Spleen (tissue), 11 donors: Measurements from ENCODE around the gene ZSWIM3. TPM values are rescaled to one million over a fixed set of nuclear protein-coding genes. Genes with fewer than 3 reads are reported as not detected.

Experiments
- DNase-seq: peaks from one replicate; pipeline ENCODE4 v3.0.0-alpha.2; 2020
- H3K27ac ChIP-seq, 8 donors: fragments of 200-600 bp; sonication (generic) in 7 of 8; 1 replicate in 4 of 8; 2 replicates in 4 of 8; pipeline versions ENCODE4 v1.5.0 to v1.8.0; 2016 to 2021; ENCODE audit warnings: inconsistent platforms in 4 of 8, mild to moderate bottlenecking in 4 of 8, moderate library complexity in 1 of 8
- H3K27me3 ChIP-seq, 7 donors: fragments of 200-600 bp; sonication (generic) in 6 of 7; replicated peaks in 1 of 7; 1 replicate in 4 of 7; 2 replicates in 3 of 7; pipeline versions ENCODE4 v1.5.0 to v1.8.0; 2016 to 2021; ENCODE audit warnings: inconsistent platforms in 3 of 7, mild to moderate bottlenecking in 1 of 7
- H3K36me3 ChIP-seq, 6 donors: fragments of 200-600 bp; sonication (generic) in 5 of 6; 1 replicate in 4 of 6; 2 replicates in 2 of 6; pipeline versions ENCODE4 v1.5.0 to v1.8.0; 2016 to 2021; ENCODE audit warnings: inconsistent platforms in 2 of 6
- H3K4me1 ChIP-seq, 6 donors: fragments of 200-600 bp; sonication (generic) in 5 of 6; 1 replicate in 3 of 6; 2 replicates in 3 of 6; pipeline versions ENCODE4 v1.5.0 to v1.8.0; 2016 to 2021; ENCODE audit warnings: inconsistent platforms in 3 of 6
- H3K4me3 ChIP-seq, 8 donors: fragments of 200-600 bp; sonication (generic) in 7 of 8; 1 replicate in 4 of 8; 2 replicates in 4 of 8; pipeline versions ENCODE4 v1.5.0 to v1.8.0; 2016 to 2021; ENCODE audit warnings: inconsistent platforms in 4 of 8, mild to moderate bottlenecking in 4 of 8, moderate library complexity in 2 of 8
- H3K9me3 ChIP-seq, 8 donors: fragments of 200-600 bp; sonication (generic) in 7 of 8; 1 replicate in 4 of 8; 2 replicates in 4 of 8; pipeline versions ENCODE4 v1.5.0 to v1.8.0; 2016 to 2021; ENCODE audit warnings: inconsistent platforms in 4 of 8
- CTCF ChIP-seq, 11 experiments: fragments of 200-600 bp in 7 of 11; fragments of 450-650 bp in 4 of 11; sonication (generic) in 4 of 11; IDR thresholded peaks in 8 of 11; conservative IDR thresholded peaks in 3 of 11; 1 replicate in 7 of 11; 2 replicates in 4 of 11; pipeline versions ENCODE4 v1.4.0 to v1.8.0; 2016 to 2021; ENCODE audit warnings: antibody characterized with exemption in 11 of 11, inconsistent platforms in 4 of 11, mild to moderate bottlenecking in 1 of 11
- POLR2A ChIP-seq, 3 donors: fragments of 450-650 bp; IDR thresholded peaks; one replicate each; pipeline ENCODE4 v1.5.1; 2017; ENCODE audit warnings: antibody characterized with exemption in 3 of 3, mild to moderate bottlenecking in 1 of 3
- POLR2AphosphoS5 ChIP-seq, 3 donors: sonication (generic); formaldehyde crosslinking; IDR thresholded peaks; one replicate each; pipeline ENCODE4 v1.5.1; 2017; ENCODE audit warnings: antibody characterized with exemption in 3 of 3
- WGBS, 5 donors: extraction: QIAGEN DNeasy Blood & Tissue Kit in 3 of 5; methylation state at CpG; one replicate each; pipeline versions ENCODE4 v1.1.5 to v1.1.7; 2013 to 2018; 5-methylcytosine and 5-hydroxymethylcytosine counted together
- intact Hi-C: fragments of 100-400 bp; cut with DNase I; formaldehyde crosslinking; loops from one replicate; pipeline ENCODE4 v1.15.0; 2023; ENCODE audit warnings: low total_unique reads
- polyA plus RNA-seq, 3 donors: library from polyadenylated mRNA; stranded (reverse); fragments of 200-250 nt; gene quantifications; one replicate each; pipeline ENCODE4 v1.2.1, GENCODE V29; 2013
- total RNA-seq, 7 donors: library from RNA; depleted of rRNA in 3 of 7; stranded (reverse); fragments of >200 nt in 3 of 7; fragmentation: NEBNext Ultra II Directional in 4 of 7; extraction: Animal tissue kit (Norgen Biotek cat#: 25700) in 4 of 7; gene quantifications; one replicate each; pipeline versions ENCODE4 v1.1.0 to v1.2.1, GENCODE V29; 2016 to 2021
- donor health status: healthy with polysubstance abuse.
- donor health status: DM: no; HTN: no; CAD: no; lungs with moderate emphysema.
- donor health status: DM: no; HTN: no; CAD: no.
- donor health status: Bipolar disorder and iron deficiency.
- donor health status: healthy.
- donor health status: DM: no; HTN: no; CAD: no.
- donor health status: DM: yes; HTN: yes; CAD: no.

Gene ZSWIM3
- total and polyA plus RNA-seq, 10 donors, result 3.1 to 7.1 (median 5.1) TPM

GRCh38 chr20:45892828-45893500, 35.5 kb downstream of the ZSWIM3 start:
- H3K4me3 ChIP-seq, result peak overlapping the region in 7 of 8 donors; percentile 74 to 98 (median 92)

GRCh38 chr20:45893831-45894230, 36.4 kb downstream of the ZSWIM3 start:
- peak in 1 of 3 donors; percentile 20 for TF ChIP-seq POLR2AphosphoS5 (IDR thresholded peaks at IDR 0.05)
- TF ChIP-seq POLR2A (IDR thresholded peaks at IDR 0.05), result no peak
- Histone ChIP-seq H3K4me1 (peaks cover 30 to 58% (median 48%) of the 10 kb centered on the region in 6 donors), H3K36me3 (peaks cover 0 to 66% (median 50%) of the 10 kb centered on the region in 6 donors), H3K9me3 (no peaks in the 10 kb centered on the region), H3K27me3 (no peaks in the 10 kb centered on the region), H3K4me3 (no peak overlapping the region), H3K27ac (peak overlapping the region in 4 of 8 donors; percentile 30 to 90 (median 85))
- WGBS, 5 donors, result 89 to 95% (median 94%) methylated on average over 4 of the region's 4 CpGs
- no peak for DNase-seq
- intact Hi-C loops, result no loop called here

More at GRCh38 chr20:45892828-45893500, 35.5 kb downstream of the ZSWIM3 start:
- peak; percentile 78 for DNase-seq
- peak overlapping the region in 7 of 8 donors; percentile 30 to 90 (median 85) for H3K27ac ChIP-seq
- TF ChIP-seq POLR2A (IDR thresholded peaks at IDR 0.05) (no peak), POLR2AphosphoS5 (IDR thresholded peaks at IDR 0.05) (peak in 2 of 3 donors; percentile 34 to 68), CTCF (IDR thresholded peaks at IDR 0.05 in 8 of 11, conservative IDR thresholded peaks at IDR 0.05 in 3 of 11) (no peak)
- H3K27me3 ChIP-seq, result no peaks in the 10 kb centered on the region
- H3K36me3 ChIP-seq, result peaks cover 0 to 66% (median 42%) of the 10 kb centered on the region in 6 donors
- no peaks in the 10 kb centered on the region for H3K9me3 ChIP-seq
- intact Hi-C loops, result no loop called here
- peaks cover 30 to 65% (median 51%) of the 10 kb centered on the region in 6 donors for H3K4me1 ChIP-seq
- WGBS, 5 donors, result 28 to 54% (median 46%) methylated on average over 3 to 4 of the region's 4 CpGs

GRCh38 chr20:45894797-45895196, 37.4 kb downstream of the ZSWIM3 start:
- Histone ChIP-seq H3K4me3 (no peak overlapping the region), H3K27ac (peak overlapping the region in 1 of 8 donors; percentile 21), H3K27me3 (no peaks in the 10 kb centered on the region), H3K36me3 (peaks cover 0 to 76% (median 57%) of the 10 kb centered on the region in 6 donors), H3K4me1 (peaks cover 21 to 49% (median 39%) of the 10 kb centered on the region in 6 donors), H3K9me3 (no peaks in the 10 kb centered on the region)
- TF ChIP-seq POLR2AphosphoS5 (IDR thresholded peaks at IDR 0.05), result peak; percentile 18 to 66 (median 64)
- no peak for TF ChIP-seq POLR2A (IDR thresholded peaks at IDR 0.05)
- WGBS, 5 donors, result 78 to 89% (median 81%) methylated on average over 7 to 12 of the region's 12 CpGs
- no peak for DNase-seq
- intact Hi-C loops, result no loop called here

- no peak overlapping the region for H3K4me3 ChIP-seq
- DNase-seq, result no peak
- H3K4me1 ChIP-seq, result peaks cover 18 to 33% (median 25%) of the 10 kb centered on the region in 6 donors
- intact Hi-C loops, result no loop called here
- TF ChIP-seq POLR2AphosphoS5 (IDR thresholded peaks at IDR 0.05) (no peak), POLR2A (IDR thresholded peaks at IDR 0.05) (no peak)
- H3K27ac ChIP-seq, result no peak overlapping the region
- H3K9me3 ChIP-seq, result no peaks in the 10 kb centered on the region
- WGBS, 5 donors, result 91 to 96% (median 95%) methylated on average over 5 to 14 of the region's 14 CpGs
- H3K27me3 ChIP-seq, result no peaks in the 10 kb centered on the region
- H3K36me3 ChIP-seq, result peaks cover 0 to 94% (median 58%) of the 10 kb centered on the region in 6 donors
Observed at GRCh38 chr20:45896641-45897161, 39.3 kb downstream of the ZSWIM3 start.

GRCh38 chr20:45897289-45897688, 39.9 kb downstream of the ZSWIM3 start:
- H3K9me3 ChIP-seq, result no peaks in the 10 kb centered on the region
- H3K36me3 ChIP-seq, result peaks cover 0 to 97% (median 58%) of the 10 kb centered on the region in 6 donors
- no peaks in the 10 kb centered on the region for H3K27me3 ChIP-seq
- TF ChIP-seq POLR2AphosphoS5 (IDR thresholded peaks at IDR 0.05), result no peak
- TF ChIP-seq POLR2A (IDR thresholded peaks at IDR 0.05), result no peak
- TF ChIP-seq CTCF (IDR thresholded peaks at IDR 0.05 in 8 of 11, conservative IDR thresholded peaks at IDR 0.05 in 3 of 11), result no peak
- H3K4me1 ChIP-seq, result peaks cover 12 to 27% (median 19%) of the 10 kb centered on the region in 6 donors
- DNase-seq, result no peak
- WGBS, 5 donors, result 63 to 94% (median 83%) methylated on average over 2 of the region's 2 CpGs
- no peak overlapping the region for H3K27ac ChIP-seq
- intact Hi-C loops, result no loop called here
- H3K4me3 ChIP-seq, result no peak overlapping the region
